ENCODE results near the gene NRP1.

NRP1 gene

DNA sequence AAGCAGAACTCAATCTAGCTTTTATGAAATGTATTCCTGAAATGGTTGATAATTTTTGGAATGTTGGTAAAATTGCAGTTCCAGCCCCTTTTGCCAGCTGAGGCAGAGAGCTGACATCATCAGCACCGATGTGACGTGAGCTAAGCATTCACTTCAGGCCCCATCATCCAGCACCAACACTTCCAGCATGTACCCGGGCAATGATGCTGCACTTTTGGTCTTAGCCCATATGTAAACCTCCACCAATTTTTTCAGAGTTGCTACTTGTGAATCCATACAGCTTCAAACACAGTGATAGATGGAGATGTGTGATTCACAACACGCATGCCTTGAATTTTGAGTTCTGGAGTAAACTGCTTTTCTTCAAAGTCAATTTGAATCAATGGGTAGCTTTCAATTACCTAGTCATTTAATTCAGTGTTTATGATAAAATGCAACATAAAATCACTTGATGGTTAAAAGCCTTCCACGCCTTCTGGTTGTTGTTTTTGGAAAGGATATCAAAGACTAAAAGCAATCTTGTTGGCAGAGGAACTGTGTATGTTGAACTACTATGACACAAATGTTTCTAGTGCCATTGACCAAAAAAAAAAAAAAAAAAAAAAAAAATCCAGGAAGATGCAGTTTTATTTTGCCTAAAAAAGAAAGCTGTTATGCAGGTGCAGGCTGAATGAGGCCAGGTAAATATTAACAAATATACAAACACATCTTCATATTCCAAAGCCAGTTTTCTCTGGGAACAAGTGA lies 73.9 kb downstream of the NRP1 start:
- no peak for DNase-seq (ENCODE audit: low read depth in 2 of 2)

DNA sequence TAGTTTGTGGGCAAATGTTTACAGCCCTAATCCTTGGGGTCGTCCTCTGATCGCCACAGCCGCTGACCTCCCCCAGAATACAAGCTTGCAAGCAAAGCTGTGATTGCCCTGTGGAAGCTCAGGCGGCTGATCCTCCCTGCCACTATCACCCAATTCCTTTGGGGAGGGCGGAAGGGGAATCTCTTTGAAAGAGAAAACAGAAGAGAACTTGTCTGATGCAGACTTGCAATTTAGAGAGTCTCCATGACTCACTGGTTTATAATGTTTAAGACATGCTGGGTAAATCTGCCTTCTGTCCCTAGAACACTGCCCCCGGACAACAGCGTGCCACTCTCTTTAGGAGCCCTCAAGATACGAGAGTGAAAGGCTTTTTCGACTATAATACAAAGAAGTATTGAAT lies 75.5 kb downstream of the NRP1 start:
- no peak for DNase-seq (ENCODE audit: low read depth in 2 of 2)

- DNase-seq (ENCODE audit: low read depth in 2 of 2) = no peak
Observed at GRCh38 chr10:33257439-33258080, 76.9 kb downstream of the NRP1 start.

DNA sequence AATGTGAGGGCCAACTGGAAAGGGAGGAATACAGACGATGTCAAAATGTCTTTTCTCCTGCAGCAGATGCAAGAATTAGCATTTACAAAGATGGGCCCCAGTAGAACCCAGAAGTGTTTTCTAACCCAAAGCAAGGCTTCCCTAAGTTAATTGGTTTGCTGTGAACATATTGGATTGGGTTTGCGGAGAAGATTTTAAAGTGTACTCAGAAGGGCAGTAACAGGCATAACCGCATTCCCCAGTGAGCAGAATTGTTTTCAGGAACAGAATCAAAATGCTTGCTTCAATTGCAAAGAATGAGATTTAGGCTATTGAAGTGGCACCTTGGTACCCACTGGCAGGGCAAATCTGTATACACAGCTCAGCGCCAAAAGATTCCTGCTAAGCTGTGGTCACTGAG lies 78.0 kb downstream of the NRP1 start:
- no peak for DNase-seq (ENCODE audit: low read depth in 2 of 2)

GRCh38 chr10:33254556-33255160 lies 79.8 kb downstream of the NRP1 start:
- DNase-seq (ENCODE audit: low read depth in 2 of 2) = no peak

DNA sequence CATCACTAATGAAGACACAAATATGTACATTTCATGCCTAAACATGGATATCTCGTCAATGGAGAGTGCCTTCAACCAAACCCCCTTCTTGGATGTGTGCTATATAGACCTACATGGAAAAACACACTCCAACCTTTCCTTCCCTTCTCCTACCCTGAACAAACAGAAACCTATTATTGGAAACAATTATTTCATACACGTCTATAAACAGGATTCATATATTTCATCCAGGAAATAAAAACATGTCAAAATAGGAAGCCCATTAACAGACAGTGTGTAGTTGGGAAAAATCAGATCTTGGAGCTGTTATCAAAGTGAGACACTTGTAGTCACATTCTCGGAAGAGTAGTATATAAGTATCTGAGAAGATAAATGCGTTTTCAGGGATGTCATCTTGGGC lies 81.1 kb downstream of the NRP1 start:
- no peak for DNase-seq (ENCODE audit: low read depth in 2 of 2)

GRCh38 chr10:33252794-33253203 lies 81.7 kb downstream of the NRP1 start:
- DNase-seq (ENCODE audit: low read depth in 2 of 2) = no peak

- no peak for DNase-seq (ENCODE audit: low read depth in 2 of 2)
Observed at GRCh38 chr10:33252324-33252723, 82.1 kb downstream of the NRP1 start.

DNA sequence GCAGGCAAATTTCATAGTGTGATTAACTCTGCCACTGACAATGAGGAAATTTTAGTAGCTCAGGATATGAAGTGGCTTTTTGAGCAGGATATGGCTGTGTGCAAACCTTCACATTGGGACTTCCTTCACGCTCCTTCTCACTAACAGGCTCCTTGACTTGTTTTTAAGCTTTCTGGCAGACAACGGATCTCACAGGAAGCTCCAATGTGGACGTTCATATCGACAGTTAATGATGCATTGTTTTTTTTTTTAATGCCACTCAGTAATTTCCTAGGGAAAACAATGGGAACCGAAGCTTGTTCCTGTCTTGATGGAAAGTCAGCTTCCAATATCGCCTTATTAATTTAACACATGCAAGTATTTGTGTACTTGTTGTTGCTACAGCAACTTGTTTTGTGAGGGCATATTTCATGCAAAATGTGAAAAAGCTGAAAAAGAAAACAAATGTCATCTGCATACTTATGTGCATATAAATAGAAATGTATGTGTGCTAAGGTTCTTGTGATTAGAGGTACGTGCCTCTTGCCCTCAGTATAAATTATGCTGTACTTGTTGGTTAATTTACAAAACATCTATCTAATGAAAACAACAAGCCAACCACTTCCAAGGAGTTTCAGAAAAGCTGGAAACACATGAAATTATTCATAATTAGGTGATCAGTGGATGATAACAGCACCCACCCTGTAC lies 84.7 kb downstream of the NRP1 start:
- no peak for DNase-seq (ENCODE audit: low read depth in 2 of 2)

DNA sequence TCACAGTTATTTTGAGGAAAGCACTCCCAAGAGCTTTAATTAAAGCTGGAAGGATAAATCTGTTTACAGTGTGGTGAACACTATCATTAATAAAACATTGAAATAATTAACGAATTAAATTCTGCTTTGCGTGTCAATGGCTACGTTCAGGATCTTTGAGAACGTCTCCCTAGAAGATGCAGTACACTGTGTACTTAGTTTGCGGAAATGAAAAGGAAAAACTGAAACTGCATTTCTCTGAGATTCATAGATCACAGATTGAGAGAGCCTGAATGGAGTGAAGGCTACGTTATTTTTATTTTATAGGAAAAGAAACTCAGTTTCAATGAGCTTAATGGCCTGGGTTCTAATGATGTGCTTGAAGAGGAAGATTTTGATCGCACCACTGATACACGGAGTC lies 85.3 kb downstream of the NRP1 start:
- no peak for DNase-seq (ENCODE audit: low read depth in 2 of 2)

- no peak for DNase-seq (ENCODE audit: low read depth in 2 of 2)
Observed at GRCh38 chr10:33248638-33249037, 85.8 kb downstream of the NRP1 start.

GRCh38 chr10:33247221-33247922 lies 87.1 kb downstream of the NRP1 start:
- DNase-seq (ENCODE audit: low read depth in 2 of 2) = no peak

GRCh38 chr10:33245343-33245742 lies 89.1 kb downstream of the NRP1 start:
- DNase-seq (ENCODE audit: low read depth in 2 of 2) = no peak

- DNase-seq (ENCODE audit: low read depth in 2 of 2) = no peak
Observed at GRCh38 chr10:33244354-33244967, 90.0 kb downstream of the NRP1 start.

GRCh38 chr10:33243703-33244102 lies 90.8 kb downstream of the NRP1 start:
- DNase-seq (ENCODE audit: low read depth in 2 of 2) = no peak

- DNase-seq (ENCODE audit: low read depth in 2 of 2) = no peak
Observed at GRCh38 chr10:33242931-33243330, 91.5 kb downstream of the NRP1 start.

- no peak for DNase-seq (ENCODE audit: low read depth in 2 of 2)
Observed at GRCh38 chr10:33241351-33241750, 93.1 kb downstream of the NRP1 start.

DNA sequence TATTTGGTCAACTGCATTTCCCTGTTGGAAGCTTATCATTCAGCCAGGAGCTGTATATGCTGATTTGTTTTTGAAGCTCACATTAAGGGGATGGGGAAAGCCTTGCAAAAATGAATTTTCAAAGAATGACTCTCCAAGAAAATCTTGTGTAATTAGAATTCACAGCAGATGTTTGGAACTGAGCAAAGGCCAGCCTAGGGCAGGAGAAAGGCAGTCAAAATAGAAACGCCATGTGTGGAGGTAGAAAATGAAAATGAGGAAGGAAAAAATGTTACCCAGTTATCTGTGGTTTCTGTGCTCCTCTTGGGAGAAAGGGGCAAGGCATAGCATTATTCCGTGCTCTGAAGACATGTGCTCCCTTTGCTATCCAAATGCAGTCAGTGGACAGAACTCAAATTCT lies 93.5 kb downstream of the NRP1 start:
- DNase-seq (ENCODE audit: low read depth in 2 of 2) = no peak

GRCh38 chr10:33240258-33240657 lies 94.2 kb downstream of the NRP1 start:
- DNase-seq (ENCODE audit: low read depth in 2 of 2) = no peak

DNA sequence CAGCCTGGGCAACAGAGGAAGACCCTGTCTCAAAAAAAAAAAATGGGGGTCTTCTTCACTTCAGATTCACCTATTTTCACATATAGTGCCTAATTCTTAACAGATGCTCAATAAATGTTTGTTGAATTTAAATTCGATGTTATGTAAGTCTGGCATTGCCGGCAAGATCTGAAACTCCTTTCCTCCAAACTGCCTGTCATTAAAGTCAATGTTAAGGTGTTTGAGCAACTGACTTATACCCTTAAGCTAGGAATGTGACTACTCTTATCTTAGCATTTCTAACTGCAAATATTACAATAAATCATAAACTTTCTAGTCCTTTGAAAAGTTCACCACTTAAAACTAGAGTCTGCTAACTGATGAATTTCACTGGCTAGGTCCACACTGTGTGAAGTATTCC lies 95.2 kb downstream of the NRP1 start:
- DNase-seq (ENCODE audit: low read depth in 2 of 2) = no peak

- no peak for DNase-seq (ENCODE audit: low read depth in 2 of 2)
Observed at GRCh38 chr10:33238643-33239042, 95.8 kb downstream of the NRP1 start.
